Activated CD4-positive, CD25-positive, alpha-beta regulatory T cell treated with anti-CD3 and anti-CD28 coated beads, Interleukin-2, amount 50 U/mL, for 16 hours (primary cell): ENCODE data around the gene FER.
"Not testable (repeated sequence)": the region's sequence is repeated elsewhere in the genome, so short reads cannot be mapped to it uniquely, and the experiment has no call there.

Experiments
- DNase-seq: peaks from one replicate; pipeline ENCODE4 v3.0.0-alpha.2; 2020; ENCODE audit warnings: low read depth, low spot score

Gene FER

DNA sequence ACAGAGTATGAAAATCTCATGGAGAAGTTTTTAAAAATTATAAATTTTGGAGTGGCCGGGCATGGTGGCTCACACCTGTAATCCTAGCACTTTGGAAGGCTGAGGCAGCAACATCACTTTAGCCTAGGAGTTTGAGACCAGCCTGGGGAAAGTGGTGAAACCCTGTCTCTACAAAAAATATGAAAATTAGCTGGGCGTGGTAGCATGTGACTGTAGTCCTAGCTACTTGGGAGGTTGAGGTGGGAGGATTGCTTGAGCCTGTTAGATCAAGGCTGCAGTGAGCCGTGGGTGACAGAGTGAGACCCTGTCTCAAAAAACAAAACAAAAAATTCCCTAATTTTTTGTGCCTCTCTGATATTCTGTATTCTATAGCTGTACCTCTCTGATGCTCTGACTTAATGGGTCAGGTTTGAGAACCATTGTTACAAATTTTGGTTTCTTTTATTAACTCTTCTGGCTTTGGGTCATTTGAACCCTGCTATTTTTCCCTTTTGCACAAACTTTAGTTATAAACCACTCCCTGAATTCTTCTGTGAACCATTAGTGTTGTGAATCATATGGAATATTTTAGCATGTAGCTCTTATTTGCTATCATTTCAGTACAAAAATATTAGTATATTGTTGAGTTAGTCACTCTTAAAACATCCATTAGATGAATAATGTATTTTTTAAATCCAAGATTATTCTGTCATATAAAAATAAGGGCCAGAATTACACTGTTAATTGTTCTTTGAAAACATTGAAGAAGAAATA, 51.0 kb downstream of the FER start:
- DNase-seq = no peak

DNA sequence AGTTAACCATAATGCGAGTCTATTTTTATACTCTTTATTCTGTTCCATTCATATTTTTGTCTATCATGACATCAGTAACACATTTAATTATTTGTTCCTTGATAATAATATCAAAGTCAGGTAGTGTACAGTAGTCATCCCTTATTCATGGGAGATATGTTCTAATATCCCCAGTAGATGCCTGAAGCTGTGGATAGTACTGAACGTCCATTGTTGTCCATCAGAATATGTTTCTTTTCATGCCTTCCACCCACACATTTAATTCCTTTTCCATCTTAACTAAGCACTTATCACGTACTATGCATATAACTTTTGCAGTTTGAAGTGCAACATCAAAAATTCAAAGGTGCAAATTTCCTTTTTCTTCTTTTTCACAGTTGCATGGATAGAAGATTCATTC, 53.6 kb downstream of the FER start:
- no peak for DNase-seq

DNA sequence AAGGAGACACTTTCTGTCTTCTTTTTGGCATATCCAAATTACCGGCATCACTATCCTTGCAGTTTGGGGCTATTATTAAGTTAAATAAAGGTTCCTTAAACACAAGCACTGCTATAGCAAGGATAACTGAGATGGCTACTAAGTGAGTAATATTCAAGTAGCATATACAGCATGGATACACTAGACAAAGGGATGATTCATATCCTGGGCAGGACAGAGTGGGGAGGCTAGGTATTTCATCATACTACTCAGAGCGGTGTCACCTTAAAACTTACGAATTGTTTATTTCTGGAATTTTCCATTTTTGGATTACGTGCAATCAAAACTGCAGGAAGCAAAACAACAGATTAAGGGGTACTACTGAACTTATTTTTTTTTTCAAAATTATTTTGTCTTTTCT, 54.1 kb downstream of the FER start:
- no peak for DNase-seq

DNA sequence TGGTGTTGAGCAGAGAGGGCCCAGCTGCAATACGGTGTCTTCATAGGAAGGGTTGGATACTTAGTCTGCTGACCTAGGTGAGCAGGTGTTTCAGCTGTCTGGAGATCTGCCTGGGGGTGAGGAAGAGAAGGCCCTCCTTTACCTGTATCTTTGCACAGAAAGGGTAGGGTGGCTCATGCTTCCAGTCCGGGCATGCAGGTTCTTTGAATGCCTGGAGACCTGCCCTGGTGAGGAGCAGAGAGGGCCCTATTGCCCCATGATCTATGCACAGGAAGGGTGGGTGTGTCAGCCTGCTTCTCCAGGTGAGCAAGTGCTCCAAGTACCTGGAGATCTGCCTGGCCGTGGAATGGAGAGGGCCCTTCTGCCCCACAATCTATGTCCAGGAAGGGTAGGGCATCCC, 63.0 kb downstream of the FER start:
- DNase-seq = no peak

DNA sequence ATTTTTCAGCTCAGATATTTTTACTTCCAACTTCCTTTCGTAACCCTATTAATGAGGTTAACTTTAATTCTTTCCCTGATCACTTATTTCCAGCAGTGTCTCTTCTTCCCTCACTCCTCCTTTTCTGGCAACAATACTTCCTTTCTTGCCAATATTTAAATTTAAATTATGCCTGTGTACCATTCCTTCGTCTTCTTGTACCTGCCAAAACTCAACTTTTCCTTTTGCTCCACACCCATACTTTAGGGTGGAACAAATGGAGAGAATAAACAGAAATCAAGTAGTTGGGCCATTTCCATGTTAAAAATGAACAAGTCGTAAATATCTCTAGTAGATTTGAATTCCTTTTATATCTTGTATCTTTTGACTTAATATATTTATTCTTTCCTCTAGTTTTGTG, 66.0 kb downstream of the FER start:
- no peak for DNase-seq

DNA sequence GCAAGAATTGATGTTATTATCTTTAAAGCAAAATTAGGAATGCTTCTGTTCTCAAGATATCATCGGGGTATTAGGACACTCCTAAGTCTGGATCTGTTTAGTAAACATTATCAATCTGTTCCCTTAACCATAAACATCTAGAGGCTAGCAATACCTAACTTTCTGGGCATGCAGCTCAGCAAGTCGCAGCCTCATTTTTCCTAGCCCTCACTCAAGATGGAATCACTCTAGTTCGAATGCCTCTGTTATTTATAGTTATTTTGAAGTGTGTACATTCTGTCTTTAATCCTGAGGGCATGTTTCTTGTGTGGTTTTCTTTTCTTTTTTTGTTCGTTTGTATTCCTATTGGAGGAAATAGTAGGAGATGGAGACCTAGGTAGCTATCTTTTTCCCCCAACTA, 66.9 kb downstream of the FER start:
- DNase-seq = no peak

DNA sequence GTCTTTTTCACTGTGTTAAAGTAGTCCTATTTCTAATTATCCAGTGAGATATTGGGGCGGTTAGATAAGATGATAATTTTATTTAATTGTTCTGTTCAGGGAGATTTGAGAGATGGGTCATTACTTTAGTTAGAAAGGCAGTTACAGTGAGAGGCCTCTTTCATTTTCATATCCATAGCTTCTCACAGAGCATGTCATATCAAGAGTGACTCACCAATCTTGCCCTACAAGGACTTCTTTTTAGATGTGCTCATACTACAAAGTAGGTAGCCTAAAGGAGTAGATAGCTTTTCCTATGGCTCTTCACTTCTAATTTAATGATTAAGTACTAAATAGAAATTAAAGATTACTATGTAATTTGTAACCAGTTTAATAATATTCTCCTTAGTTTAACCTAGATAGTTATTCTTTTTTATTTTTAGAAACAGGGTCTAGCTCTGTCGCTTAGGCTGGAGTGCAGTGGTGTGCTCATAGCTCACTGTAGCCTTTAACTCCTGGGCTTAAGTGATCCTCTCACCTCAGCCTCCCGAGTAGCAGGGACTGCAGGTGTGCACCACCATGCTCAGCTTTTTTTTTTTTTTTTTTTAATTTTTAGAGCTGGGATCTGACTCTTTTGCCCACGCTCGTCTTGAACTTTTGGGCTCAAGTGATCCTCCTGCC, 71.0 kb downstream of the FER start:
- no peak for DNase-seq

DNA sequence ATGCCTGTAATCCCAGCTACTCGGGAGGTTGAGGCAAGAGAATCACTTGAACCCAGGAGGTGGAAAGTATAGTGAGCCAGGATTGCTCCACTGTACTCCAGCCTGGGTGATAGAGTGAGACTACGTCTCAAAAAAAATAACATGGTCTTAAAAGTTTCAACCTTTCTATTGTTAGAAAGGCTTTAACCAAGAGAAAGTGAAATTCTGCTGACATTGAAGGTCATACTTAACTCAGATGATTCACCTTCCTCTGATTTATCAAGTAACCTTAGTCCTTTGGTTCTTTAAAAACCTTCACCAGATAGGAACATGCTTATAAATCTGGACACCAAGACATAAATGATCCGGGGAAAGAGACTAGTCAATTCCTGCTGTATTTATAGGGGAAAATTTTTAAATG, 73.3 kb downstream of the FER start:
- no peak for DNase-seq

DNA sequence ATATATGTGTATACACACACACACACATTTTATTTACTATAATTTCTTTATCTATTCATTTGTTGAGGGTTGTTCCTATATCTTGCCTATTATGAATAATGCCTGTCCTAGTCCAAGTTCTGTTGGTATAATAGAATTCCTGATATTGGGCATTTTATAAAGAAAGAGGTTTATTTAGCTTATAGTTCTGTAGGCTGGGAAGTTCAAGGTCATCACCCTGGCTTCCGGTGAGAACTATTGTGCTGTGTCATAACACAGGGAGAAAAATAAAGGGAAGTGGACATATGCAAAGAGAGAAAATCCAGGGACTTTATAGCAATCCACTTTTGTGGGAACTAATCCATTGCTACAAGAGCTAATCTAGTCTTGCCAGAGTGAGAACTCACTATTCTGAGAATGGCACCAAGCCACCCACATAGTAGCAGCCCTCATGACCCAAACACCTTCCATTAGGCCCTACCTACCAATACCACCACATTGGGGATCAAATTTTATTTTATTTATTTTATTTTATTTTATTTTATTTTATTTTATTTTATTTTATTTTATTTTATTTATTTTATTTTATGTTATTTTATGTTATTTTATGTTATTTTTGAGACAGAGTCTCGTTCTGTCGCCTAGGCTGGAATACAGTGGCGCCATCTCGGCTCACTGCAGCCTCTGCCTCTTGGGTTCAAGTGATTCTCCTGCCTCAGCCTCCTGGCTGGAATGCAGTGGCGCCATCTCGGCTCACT, 74.7 kb downstream of the FER start:
- DNase-seq = no peak

DNA sequence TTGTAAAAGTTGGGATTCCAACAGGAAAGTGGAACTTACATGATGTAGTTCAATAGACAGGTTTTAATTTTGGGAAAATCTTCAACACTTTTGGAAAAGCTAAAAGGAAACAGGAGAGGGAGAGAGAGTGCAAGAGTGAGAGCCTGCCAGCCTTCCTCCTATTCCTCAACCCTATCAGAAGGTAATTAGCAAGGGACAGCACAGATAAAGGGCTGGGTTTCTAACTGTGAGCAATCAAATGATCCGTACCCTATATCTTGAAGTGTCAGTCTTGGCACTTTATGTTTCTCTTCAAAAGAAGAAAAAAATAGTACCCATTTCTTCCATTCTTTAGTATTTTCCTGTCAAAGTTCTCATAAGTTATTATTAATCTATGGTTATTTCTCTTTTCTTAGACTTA, 79.4 kb downstream of the FER start:
- DNase-seq = no peak

DNA sequence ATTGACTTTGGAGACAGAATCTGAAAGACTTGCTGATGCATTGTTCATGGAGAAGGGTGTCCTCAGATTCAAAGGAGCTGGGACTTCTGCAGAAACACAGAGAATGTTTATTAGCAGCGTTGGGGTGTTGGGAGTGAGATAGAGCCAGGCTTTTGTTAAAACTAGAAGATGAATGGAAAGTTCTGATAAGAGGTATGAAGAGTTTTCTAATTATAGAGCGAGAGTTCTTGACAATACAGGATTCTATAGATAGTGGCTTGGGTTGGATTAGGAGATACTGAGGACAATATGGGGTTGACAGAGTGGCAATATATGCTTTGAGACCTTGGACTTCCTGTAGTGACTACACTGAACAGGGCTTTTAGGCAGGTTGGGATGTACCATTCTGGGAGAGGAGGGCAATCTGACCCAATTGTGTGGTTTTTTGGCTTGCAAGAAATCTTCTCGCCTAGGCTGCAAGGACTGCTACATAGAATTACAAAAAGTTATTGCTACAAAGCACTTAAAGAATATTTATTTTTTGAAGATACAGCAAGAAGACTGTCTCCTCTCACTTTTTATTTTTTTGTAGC, 83.1 kb downstream of the FER start:
- DNase-seq = no peak

DNA sequence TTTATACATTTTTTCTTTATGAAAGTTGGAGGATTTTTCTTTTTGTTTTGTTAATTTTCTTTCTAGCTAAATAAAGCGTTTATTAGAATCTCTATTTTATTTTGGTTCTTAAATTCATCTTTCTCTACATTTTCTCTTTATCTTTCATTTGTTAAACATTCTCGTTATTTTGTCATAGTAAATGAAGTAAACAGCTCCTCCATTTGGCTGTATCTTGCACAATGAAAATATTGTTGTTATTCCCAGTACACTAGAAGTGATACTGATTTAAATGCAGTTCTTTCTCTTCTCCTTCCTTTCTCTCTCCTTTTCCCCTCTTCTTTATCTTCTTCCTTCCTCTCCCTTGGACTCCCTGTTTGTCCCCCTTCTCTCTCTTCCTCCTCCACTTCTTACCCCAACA, 88.8 kb downstream of the FER start:
- DNase-seq = no peak

DNA sequence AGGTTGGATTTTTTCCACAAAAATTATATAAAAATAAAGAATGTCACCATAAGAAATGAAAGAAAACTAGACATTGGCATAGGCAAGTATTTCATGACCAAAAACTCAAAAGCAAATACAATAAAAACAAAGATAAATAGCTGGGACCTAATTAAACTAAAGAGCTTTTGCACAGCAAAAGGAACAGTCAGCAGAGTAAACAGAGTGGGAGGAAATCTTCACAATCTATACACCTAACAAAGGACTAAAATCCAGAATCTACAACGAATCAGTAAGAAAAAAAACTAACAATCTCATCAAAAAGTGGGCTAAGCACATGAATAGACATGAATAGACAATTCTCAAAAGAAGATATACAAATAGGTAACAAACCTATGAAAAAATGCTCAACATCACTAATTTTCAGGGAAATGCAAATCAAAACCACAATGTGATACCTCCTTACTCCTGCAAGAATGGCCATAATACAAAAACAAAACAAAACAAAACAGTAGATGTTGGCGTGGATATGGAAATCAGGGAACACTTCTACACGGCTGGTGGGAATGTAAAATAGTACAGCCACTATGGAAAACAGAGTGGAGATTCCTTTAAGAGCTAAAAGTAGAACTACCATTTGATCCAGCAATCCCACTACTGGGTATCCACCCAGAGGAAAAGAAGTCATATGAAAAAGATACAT, 94.7 kb downstream of the FER start:
- not testable (repeated sequence) for DNase-seq

DNA sequence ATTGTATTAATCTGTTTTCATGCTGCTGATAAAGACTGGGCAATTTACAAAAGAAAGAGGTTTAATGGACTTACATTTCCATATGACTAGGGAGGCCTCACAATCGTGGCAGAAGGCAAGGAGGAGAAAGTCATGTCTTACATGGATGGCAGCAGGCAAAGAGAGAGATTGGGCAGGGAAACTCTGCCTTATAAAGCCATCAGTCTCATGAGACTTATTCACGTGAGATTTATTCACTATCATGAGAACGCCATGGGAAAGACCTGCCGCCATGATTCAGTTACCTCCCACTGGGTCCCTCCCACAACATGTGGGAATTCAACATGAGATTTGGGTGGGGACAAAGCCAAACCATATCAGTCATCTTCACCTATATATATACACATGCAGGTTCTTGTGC, 103.4 kb downstream of the FER start:
- DNase-seq = not testable (repeated sequence)

DNA sequence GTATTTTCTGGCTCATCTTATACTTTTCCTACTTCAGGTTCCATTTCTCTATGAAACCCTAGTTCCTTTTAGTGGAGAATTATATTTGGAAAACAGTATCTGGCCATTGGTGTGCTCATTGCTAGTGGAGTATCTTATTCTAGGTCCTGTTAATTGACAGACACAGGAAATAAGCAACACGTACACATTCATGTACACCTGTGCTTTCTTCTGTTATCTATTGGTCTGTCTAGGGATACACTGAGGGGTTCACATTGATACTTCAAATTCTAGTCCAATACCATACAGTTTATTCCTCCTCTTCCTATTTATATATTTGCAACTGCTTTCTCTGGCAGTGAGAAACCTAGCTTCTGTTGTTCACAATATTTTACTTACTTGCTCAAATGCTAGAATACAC, 110.2 kb downstream of the FER start:
- DNase-seq = no peak

DNA sequence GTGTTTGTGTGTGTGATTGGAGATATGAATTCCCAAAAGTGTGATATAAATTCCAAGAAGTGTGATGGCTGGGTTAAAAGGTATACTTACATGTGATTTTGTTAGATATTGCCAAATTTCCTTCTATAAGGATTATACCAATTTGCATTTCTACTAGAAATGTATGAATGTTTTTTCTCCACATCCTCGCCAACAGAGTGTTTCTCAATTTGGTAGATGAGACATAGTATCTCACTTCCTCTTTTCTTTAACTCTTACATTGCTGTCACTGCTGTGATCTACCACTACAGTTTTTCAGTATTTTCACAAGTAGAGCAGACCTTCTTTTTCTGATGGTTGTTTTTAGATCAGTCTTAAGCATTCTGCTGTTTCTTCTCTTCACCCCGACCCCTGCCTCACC, 111.3 kb downstream of the FER start:
- DNase-seq = no peak

DNA sequence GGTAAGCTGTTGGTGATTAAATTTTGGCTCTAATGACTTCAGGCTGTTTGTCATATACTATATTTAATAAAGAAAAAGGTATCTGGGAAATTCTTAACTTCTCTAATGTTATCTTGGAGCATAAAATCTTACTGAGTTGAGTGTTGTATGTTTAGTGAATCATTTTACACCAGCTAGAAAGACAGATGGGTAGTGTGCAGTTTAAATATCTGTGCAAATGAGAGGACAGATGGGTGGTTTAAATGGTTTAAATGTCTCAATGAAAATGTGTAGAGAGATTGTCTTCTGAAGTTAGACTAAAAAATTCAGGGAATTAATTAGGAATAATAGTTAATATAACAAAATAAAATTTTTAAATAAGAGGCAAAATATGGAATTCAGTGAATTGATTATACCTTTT, 114.5 kb downstream of the FER start:
- DNase-seq = no peak

DNA sequence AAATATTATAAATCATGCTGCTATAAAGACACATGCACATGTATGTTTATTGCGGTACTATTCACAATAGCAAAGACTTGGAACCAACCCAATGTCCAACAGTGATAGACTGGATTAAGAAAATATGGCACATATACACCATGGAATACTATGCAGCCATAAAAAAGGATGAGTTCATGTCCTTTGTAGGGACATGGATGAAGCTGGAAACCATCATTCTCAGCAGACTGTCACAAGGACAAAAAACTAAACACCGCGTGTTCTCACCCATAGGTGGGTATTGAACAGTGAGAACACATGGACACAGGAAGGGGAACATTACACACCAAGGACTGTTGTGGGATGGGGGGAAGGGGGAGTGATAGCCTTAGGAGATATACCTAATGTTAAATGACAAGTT, 118.4 kb downstream of the FER start:
- DNase-seq = not testable (repeated sequence)

DNA sequence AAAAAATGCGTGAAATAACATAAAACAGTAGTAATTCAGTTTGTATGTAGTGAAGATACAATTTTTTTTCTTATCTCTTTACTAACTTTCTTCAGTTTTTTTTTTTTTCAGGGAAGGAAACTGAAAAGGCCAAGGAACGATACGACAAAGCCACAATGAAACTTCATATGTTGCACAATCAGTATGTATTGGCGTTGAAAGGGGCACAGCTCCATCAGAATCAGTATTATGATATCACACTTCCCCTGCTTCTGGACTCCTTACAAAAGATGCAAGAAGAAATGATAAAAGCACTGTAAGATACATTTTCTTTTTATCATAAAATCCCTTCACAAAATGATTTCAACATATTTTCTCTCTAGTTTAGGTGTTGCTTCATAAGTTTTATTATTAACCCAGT, 120.0 kb downstream of the FER start:
- DNase-seq = no peak

DNA sequence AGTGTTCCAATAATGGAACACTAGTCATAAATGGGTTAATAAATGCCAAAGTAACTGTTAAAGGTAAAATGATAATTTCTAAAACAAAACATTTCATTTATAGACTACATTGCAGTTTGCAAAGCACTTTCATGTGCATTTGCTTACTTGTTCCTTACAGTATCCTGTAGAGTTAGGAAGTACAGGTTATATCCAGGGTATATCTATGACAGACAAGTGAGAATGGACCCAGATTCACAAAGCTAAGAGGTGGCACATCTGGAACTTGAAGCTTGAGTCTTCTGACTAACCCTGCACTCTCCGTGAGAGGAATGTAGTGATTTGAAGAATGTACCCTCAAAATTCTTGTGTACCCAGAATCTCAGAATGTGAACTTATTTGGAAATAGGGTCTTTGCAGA, 121.4 kb downstream of the FER start:
- DNase-seq = no peak

DNA sequence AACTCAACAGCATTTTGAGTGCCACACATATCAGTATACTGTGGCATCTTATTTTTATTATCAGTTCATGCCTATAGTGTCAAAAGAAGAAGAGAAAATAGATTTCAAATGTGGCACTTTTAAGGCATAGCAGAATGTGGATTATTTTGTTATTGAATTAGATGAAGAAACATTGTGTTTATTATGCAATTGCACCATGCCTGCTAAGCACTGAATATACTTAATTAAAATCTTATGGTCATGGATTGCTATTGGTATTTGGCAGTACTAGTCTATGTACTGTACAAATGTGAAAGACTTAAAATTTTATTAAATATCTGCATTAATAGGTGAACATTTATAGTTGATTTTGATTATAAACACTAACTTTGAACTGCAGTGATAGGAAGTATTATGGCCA, 128.8 kb downstream of the FER start:
- no peak for DNase-seq

DNA sequence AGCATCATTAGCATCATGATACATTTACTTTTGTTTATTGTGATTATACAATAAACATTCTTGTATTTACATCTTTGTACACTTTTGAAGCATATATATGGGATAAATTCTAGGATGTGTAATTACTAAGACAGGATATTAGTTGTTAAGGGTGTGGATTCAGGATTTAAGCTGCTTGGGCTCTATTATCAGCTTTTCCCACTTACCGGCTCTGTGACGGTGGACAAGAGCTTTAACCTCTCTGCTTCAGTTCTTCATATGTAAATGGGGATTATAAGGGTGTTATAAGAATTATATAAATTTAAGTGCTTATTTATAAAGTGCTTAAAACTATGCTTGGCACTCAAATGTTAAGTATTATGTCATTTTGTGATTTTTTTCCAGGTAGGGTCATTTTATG, 131.1 kb downstream of the FER start:
- no peak for DNase-seq
